Measurements from ENCODE around the gene FOXB2. TPM values are rescaled to one million over a fixed set of nuclear protein-coding genes. Genes with fewer than 3 reads are reported as not detected.

The FOXB2 gene
- total and polyA plus RNA-seq, 2 of the 13 experiments (the other 11 are each of a cell fraction or from before 2014, with no cell fraction given), result not detected

DNA sequence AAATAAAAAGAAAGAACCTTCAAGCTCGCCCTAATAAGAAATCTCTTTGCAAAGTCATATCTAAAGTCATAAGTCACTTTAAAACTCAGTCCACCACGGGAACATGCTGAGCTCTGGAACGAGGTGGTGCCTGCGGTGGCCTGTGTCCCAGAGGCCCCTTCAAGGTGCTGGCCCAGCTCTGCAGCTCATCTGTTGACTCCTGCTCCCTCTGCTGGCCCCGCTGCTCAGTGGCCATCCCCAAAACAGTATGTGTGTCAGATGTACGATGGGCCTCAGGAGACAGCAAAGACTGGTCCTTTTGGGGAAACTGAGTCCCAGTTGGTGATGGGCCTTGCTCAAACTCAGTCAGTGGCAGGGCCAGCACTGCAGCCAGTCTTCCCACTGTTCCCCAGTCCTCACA, 22.8 kb upstream of the FOXB2 start (continued):
- TF ChIP-seq PHF21A (CRISPR knock-in tag; IDR thresholded peaks at IDR 0.05) (no peak), THAP9 (CRISPR knock-in tag; IDR thresholded peaks at IDR 0.05; ENCODE audit: borderline replicate concordance) (no peak), RAD21 (CRISPR knock-in tag; IDR thresholded peaks at IDR 0.05) (peak; percentile 19; the same call in 1 of the 2 replicates)
- TF ChIP-seq, protein P1, sequence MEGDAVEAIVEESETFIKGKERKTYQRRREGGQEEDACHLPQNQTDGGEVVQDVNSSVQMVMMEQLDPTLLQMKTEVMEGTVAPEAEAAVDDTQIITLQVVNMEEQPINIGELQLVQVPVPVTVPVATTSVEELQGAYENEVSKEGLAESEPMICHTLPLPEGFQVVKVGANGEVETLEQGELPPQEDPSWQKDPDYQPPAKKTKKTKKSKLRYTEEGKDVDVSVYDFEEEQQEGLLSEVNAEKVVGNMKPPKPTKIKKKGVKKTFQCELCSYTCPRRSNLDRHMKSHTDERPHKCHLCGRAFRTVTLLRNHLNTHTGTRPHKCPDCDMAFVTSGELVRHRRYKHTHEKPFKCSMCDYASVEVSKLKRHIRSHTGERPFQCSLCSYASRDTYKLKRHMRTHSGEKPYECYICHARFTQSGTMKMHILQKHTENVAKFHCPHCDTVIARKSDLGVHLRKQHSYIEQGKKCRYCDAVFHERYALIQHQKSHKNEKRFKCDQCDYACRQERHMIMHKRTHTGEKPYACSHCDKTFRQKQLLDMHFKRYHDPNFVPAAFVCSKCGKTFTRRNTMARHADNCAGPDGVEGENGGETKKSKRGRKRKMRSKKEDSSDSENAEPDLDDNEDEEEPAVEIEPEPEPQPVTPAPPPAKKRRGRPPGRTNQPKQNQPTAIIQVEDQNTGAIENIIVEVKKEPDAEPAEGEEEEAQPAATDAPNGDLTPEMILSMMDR (CRISPR knock-in tag; IDR thresholded peaks at IDR 0.05), result peak; percentile 77

DNA sequence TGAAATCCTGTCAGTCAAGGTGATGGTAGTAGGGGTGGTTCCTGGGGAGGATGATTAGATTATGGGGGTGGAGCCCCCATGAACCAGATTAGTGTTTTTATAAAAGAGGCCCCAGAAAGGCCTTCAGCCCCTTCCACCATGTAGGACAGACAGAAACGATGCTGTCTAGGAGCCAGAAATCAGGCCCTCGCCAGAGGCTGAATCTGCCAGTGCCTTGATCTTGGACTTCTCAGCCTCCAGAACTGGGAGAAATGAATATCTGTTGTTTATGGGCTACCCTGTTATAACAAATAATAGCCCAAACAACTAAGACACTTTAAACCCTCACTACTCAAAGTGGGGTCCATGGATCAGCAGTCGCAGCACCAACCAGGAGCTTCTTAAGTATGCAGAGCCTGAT, 20.2 kb upstream of the FOXB2 start:
- H3K79me2 ChIP-seq (ENCODE audit: insufficient read depth, low read length), result no peaks in the 10 kb centered on the region
- H3K36me3 ChIP-seq (replicated peaks in 1 of 2; ENCODE audit: control insufficient read depth in 1 of 2, insufficient read depth in 2 of 2, low read length in 2 of 2), result no peaks in the 10 kb centered on the region
- WGBS (ENCODE audit: low lambda C conversion rate), result 0% methylated on average over 3 of the region's 3 CpGs
- H3K4me3 ChIP-seq (replicated peaks in 1 of 3; ENCODE audit: insufficient read depth in 1 of 3, low read depth in 2 of 3, low read length in 3 of 3), result no peak overlapping the region
- H3K9ac ChIP-seq (ENCODE audit: insufficient read depth, low read depth, low read length), result no peak overlapping the region
- H4K20me1 ChIP-seq (ENCODE audit: insufficient read depth, low read length), result no peaks in the 10 kb centered on the region
- no peaks in the 10 kb centered on the region for H3K4me1 ChIP-seq (ENCODE audit: insufficient read depth, low read length)
- CTCF ChIA-PET (ENCODE audit: low intra/inter-chr PET ratio, low total read pairs), result no interaction called here
- ATAC-seq (no peak), DNase-seq (ENCODE audit: low spot score) (no peak), FAIRE-seq (no peak)
- no peak overlapping the region for H3K4me2 ChIP-seq (ENCODE audit: low read depth, low read length)
- intact Hi-C loops (cut with micrococcal nuclease; ENCODE audit: unreplicated experiment) (no loop called here), in situ Hi-C loops (cut with HindIII; ENCODE audit: extremely low pct_ligation_motif_present, low pct_unique_long_range_greater_than_20kb) (no loop called here)
- no TSS peak for BruUV-seq (replicated peaks)
- no peak overlapping the region for H2AFZ ChIP-seq (ENCODE audit: low read length)
- POLR2A ChIA-PET, result no interaction called here
- H3K27me3 ChIP-seq (ENCODE audit: control insufficient read depth in 1 of 2, insufficient read depth in 2 of 2, low read length in 2 of 2), result no peaks in the 10 kb centered on the region; a peak in 1 of 5 replicates
- H3K9me3 ChIP-seq (ENCODE audit: low read length), result no peaks in the 10 kb centered on the region
- no peak overlapping the region for H3K27ac ChIP-seq (ENCODE audit: extremely low read length, insufficient read depth, low read length)
- no peak for TF ChIP-seq RXRA (CRISPR knock-in tag; IDR thresholded peaks at IDR 0.05)
- TF ChIP-seq, protein P2, sequence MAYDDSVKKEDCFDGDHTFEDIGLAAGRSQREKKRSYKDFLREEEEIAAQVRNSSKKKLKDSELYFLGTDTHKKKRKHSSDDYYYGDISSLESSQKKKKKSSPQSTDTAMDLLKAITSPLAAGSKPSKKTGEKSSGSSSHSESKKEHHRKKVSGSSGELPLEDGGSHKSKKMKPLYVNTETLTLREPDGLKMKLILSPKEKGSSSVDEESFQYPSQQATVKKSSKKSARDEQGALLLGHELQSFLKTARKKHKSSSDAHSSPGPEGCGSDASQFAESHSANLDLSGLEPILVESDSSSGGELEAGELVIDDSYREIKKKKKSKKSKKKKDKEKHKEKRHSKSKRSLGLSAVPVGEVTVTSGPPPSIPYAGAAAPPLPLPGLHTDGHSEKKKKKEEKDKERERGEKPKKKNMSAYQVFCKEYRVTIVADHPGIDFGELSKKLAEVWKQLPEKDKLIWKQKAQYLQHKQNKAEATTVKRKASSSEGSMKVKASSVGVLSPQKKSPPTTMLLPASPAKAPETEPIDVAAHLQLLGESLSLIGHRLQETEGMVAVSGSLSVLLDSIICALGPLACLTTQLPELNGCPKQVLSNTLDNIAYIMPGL (CRISPR knock-in tag; IDR thresholded peaks at IDR 0.05; ENCODE audit: borderline replicate concordance in 1 of 2, low read depth in 1 of 2), result no peak
- TF ChIP-seq DPF2 (CRISPR knock-in tag; IDR thresholded peaks at IDR 0.05; ENCODE audit: borderline replicate concordance, low read depth), result no peak
- no peak for TF ChIP-seq TGIF2 (CRISPR knock-in tag; IDR thresholded peaks at IDR 0.05)
- TF ChIP-seq CBX1 (IDR thresholded peaks at IDR 0.05; ENCODE audit: low read depth), result no peak
- no peak for TF ChIP-seq ZNF660 (CRISPR knock-in tag; IDR thresholded peaks at IDR 0.05; ENCODE audit: borderline replicate concordance, low read depth)
- no peak for TF ChIP-seq ETV5 (CRISPR knock-in tag; IDR thresholded peaks at IDR 0.05; ENCODE audit: borderline replicate concordance)
- no peak for TF ChIP-seq NFATC3 (CRISPR knock-in tag; IDR thresholded peaks at IDR 0.05)
- TF ChIP-seq, protein P3, sequence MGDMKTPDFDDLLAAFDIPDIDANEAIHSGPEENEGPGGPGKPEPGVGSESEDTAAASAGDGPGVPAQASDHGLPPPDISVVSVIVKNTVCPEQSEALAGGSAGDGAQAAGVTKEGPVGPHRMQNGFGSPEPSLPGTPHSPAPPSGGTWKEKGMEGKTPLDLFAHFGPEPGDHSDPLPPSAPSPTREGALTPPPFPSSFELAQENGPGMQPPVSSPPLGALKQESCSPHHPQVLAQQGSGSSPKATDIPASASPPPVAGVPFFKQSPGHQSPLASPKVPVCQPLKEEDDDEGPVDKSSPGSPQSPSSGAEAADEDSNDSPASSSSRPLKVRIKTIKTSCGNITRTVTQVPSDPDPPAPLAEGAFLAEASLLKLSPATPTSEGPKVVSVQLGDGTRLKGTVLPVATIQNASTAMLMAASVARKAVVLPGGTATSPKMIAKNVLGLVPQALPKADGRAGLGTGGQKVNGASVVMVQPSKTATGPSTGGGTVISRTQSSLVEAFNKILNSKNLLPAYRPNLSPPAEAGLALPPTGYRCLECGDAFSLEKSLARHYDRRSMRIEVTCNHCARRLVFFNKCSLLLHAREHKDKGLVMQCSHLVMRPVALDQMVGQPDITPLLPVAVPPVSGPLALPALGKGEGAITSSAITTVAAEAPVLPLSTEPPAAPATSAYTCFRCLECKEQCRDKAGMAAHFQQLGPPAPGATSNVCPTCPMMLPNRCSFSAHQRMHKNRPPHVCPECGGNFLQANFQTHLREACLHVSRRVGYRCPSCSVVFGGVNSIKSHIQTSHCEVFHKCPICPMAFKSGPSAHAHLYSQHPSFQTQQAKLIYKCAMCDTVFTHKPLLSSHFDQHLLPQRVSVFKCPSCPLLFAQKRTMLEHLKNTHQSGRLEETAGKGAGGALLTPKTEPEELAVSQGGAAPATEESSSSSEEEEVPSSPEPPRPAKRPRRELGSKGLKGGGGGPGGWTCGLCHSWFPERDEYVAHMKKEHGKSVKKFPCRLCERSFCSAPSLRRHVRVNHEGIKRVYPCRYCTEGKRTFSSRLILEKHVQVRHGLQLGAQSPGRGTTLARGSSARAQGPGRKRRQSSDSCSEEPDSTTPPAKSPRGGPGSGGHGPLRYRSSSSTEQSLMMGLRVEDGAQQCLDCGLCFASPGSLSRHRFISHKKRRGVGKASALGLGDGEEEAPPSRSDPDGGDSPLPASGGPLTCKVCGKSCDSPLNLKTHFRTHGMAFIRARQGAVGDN (CRISPR knock-in tag; IDR thresholded peaks at IDR 0.05), result no peak
